AG09309 (cell line): ENCODE measurements around the gene MEA1.
"Not testable (repeated sequence)": the region's sequence is repeated elsewhere in the genome, so short reads cannot be mapped to it uniquely, and the experiment has no call there.

Experiments used
- DNase-seq: peaks from one replicate; pipeline ENCODE4 v3.0.0-alpha.2; 2010; ENCODE audit warnings: low read depth
- H3K4me3 ChIP-seq: 2 replicates; pipeline ENCODE4 v1.5.1; 2011; ENCODE audit warnings: mild to moderate bottlenecking, low read depth, low read length, moderate library complexity; ENCODE audit not compliant: control insufficient read depth
- TF ChIP-seq, protein P1 (sequence below): IDR thresholded peaks from 2 replicates; pipeline ENCODE4 v1.5.1; 2011; ENCODE audit warnings: mild to moderate bottlenecking, low read depth, low read length, inconsistent platforms; ENCODE audit not compliant: insufficient read depth, control insufficient read depth; ENCODE audit errors: missing control alignments

Gene MEA1

DNA sequence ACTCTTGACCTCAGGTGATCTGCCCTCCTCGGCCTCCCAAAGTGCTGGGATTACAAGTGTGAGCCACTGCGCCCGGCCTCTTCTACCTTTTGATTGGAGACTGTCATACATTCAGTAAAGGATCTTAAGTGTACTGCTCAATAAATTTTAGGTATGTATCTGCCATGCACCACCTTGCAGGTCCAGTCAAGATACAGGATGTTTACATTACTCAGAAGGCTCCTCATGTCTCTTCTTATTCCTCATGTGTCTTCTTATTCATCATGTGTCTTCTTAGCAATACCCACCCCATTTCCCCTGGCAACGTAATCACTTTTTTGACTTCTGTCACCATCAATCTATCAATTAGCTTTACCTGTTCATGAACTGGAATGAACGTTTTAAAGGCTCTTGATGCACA, 7.9 kb downstream of the MEA1 start:
- no peak overlapping the region for H3K4me3 ChIP-seq
- no peak for DNase-seq
- TF ChIP-seq, protein P1, sequence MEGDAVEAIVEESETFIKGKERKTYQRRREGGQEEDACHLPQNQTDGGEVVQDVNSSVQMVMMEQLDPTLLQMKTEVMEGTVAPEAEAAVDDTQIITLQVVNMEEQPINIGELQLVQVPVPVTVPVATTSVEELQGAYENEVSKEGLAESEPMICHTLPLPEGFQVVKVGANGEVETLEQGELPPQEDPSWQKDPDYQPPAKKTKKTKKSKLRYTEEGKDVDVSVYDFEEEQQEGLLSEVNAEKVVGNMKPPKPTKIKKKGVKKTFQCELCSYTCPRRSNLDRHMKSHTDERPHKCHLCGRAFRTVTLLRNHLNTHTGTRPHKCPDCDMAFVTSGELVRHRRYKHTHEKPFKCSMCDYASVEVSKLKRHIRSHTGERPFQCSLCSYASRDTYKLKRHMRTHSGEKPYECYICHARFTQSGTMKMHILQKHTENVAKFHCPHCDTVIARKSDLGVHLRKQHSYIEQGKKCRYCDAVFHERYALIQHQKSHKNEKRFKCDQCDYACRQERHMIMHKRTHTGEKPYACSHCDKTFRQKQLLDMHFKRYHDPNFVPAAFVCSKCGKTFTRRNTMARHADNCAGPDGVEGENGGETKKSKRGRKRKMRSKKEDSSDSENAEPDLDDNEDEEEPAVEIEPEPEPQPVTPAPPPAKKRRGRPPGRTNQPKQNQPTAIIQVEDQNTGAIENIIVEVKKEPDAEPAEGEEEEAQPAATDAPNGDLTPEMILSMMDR: no peak

DNA sequence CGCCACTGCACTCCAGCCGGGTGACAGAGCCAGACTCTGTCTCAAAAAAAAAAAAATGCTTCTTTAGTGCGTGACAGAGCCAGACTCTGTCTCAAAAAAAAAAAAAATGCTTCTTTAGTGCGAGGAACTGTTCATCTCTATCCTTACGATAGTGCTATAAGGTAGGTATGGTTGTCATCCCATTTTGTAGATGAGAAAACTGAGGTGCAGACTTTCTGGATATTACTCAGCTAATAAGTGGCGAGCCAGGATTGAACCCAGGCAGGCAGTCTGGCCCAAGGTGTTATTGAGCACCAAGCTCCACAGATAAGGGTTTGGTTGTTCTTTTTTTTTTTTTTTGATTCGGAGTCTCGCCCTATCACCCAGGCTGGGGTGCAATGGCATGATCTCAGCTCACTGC, 11.9 kb downstream of the MEA1 start:
- no peak overlapping the region for H3K4me3 ChIP-seq
- no peak for DNase-seq
- TF ChIP-seq, protein P1: no peak

DNA sequence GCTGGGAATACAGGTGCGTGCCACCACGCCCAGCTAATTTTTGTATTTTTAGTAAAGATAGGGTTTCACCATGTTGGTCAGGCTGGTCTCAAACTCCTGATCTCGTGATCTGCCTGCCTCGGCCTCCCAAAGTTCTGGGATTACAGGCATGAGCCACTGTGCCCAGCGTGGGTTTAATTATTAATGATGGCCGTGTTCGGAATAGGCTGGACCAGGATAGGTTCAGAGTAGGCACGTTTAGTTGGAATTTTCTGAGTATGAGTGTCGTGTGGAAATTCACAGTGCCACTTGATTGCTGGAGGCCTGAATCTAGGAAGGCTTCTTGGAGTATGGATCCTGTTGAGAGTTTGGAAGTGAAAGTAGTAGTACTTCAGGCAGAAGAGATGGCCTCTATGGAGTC, 15.5 kb downstream of the MEA1 start:
- not testable (repeated sequence) for DNase-seq, H3K4me3 ChIP-seq

DNA sequence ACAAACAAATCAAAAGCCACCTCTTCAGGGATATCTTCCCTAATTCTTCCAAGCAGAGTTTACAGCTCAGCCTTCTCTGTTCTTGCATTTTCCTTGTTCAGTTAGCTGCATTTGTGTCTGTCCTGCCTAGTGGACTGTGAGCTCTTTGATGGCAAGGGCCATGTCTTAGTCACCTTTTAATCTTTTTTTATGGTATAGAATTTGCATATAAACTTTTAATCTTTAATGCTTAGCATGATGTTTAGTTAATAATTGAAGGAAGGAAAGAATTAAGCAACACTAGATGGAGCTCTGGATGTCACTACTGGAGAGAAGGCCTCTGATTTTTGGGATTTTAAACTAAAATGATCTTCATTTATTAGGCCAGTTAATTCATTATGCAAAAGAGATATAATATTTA, 17.2 kb downstream of the MEA1 start:
- no peak for DNase-seq
- no peak overlapping the region for H3K4me3 ChIP-seq
- TF ChIP-seq, protein P1: peak; percentile 2

DNA sequence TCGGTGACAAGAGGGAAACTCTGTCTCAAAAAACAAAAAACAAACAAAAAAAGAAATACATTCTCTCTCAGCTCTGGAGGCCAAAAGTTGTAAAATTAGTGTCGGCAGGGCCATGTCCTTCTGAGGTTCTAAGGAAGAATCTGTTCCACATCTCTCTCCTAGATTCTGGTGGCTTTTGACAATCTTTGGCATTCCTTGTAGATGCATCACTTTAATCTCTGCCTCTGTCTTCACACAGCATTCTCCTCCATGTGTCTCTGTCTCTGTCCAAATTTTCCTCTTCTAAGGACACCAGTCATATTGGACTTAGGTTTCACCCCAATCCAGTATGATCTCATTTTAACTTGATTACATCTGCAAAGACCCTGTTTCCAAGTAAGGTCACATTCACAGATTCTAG, 20.3 kb downstream of the MEA1 start:
- TF ChIP-seq, protein P1: no peak
- DNase-seq: no peak
- no peak overlapping the region for H3K4me3 ChIP-seq

DNA sequence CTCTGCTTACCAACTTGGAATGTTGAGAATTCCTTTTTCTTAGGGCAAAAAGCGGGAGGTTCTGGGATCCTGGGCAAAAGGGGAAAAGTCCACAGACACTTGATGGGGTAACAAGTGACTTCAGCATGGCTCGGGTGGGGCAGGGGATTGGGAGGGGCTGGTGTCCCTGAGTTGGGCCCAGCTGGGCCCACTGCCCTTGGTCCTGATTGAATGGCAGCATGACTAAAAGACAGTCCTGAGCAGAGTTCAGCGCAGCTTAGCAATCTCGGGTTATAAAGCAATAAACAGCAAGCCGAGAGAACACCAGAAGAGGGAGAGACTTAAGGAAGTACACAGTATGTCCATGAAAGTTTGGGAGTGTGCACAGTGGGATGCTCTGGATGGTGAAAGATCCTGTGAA, 23.8 kb downstream of the MEA1 start:
- DNase-seq: no peak
- no peak overlapping the region for H3K4me3 ChIP-seq
- TF ChIP-seq, protein P1: no peak

DNA sequence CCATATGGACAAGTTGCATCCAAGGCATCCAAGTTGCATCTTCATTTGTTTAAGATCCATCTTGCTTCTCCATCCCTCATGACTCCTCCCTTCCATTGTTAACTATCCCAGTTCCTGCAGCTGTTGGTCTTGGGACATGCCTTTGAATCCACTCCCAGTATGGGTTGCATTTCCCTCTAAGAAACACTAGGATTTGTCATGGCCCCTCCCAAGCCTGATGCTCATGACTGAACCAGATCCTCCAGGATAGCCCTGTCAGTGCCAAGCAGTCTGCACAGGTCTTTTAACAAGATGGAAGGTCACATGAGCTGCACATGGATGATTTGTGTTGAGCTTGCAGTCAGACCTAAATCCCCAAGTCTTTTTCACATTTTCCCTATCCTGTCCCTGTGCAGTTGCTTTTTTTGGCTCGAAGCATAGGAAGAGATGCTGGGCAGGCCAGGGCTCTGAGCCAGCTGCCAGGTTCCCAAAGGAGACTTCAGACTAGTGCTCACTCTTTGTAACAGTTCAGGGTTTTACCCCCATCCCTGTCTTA, 25.2 kb downstream of the MEA1 start:
- no peak for DNase-seq
- no peak overlapping the region for H3K4me3 ChIP-seq
- TF ChIP-seq, protein P1: no peak
